NCI-H2107 treated with DMSO at 0.1 percent for 48 hours (cell line): Measurements from ENCODE around the gene RAP1GAP.
"Not testable (repeated sequence)": the region's sequence is repeated elsewhere in the genome, so short reads cannot be mapped to it uniquely, and the experiment has no call there.

Experiments
- DNase-seq: peaks from one replicate; lab custom pipeline; 2025; ENCODE audit not compliant: unreplicated experiment; lab: John Stamatoyannopoulos, UW

The RAP1GAP gene

GRCh38 chr1:21574466-21575151 is 94.5 kb downstream of the RAP1GAP start:
- DNase-seq = peak; percentile 69

- peak; percentile 95 for DNase-seq
Observed at GRCh38 chr1:21573971-21574465, 95.1 kb downstream of the RAP1GAP start.

- no peak for DNase-seq
Observed at GRCh38 chr1:21573475-21573874, 95.7 kb downstream of the RAP1GAP start.

GRCh38 chr1:21572735-21573277 is 96.4 kb downstream of the RAP1GAP start:
- no peak for DNase-seq

GRCh38 chr1:21572221-21572620 is 96.9 kb downstream of the RAP1GAP start:
- DNase-seq = no peak

GRCh38 chr1:21570885-21571284 is 98.3 kb downstream of the RAP1GAP start:
- no peak for DNase-seq

- DNase-seq = no peak
Observed at GRCh38 chr1:21570528-21570875, 98.7 kb downstream of the RAP1GAP start.

GRCh38 chr1:21569820-21570527 is 99.2 kb downstream of the RAP1GAP start:
- no peak for DNase-seq

- no peak for DNase-seq
Observed at GRCh38 chr1:21568809-21569385, 100.3 kb downstream of the RAP1GAP start.

- no peak for DNase-seq
Observed at GRCh38 chr1:21568006-21568746, 101.0 kb downstream of the RAP1GAP start.

- no peak for DNase-seq
Observed at GRCh38 chr1:21567241-21568005, 101.7 kb downstream of the RAP1GAP start.

GRCh38 chr1:21566361-21566760 is 102.8 kb downstream of the RAP1GAP start:
- not testable (repeated sequence) for DNase-seq

- DNase-seq = no peak
Observed at GRCh38 chr1:21565285-21565684, 103.9 kb downstream of the RAP1GAP start.

GRCh38 chr1:21564521-21565095 is 104.5 kb downstream of the RAP1GAP start:
- DNase-seq = no peak

- DNase-seq = no peak
Observed at GRCh38 chr1:21563971-21564370, 105.2 kb downstream of the RAP1GAP start.

- no peak for DNase-seq
Observed at GRCh38 chr1:21562896-21563295, 106.3 kb downstream of the RAP1GAP start.

- no peak for DNase-seq
Observed at GRCh38 chr1:21560916-21561638, 108.1 kb downstream of the RAP1GAP start.

GRCh38 chr1:21559788-21560567 is 109.2 kb downstream of the RAP1GAP start:
- no peak for DNase-seq
